Measurements from ENCODE around the gene ELOVL6. TPM values are rescaled to one million over a fixed set of nuclear protein-coding genes. Genes with fewer than 3 reads are reported as not detected.

The ELOVL6 gene
- polyA plus RNA-seq, 2 donors: 17.3 to 17.7 TPM

- H3K36me3 ChIP-seq (ENCODE audit: control insufficient read depth in 2 of 2, insufficient read depth in 2 of 2, low read length in 1 of 2): no peaks in the 10 kb centered on the region
- H3K4me1 ChIP-seq (ENCODE audit: control insufficient read depth in 2 of 2, insufficient read depth in 2 of 2, low read length in 1 of 2): no peaks in the 10 kb centered on the region
- no peaks in the 10 kb centered on the region for H3K9me3 ChIP-seq (ENCODE audit: control insufficient read depth in 2 of 2, insufficient read depth in 1 of 2, low read depth in 1 of 2, low read length in 1 of 2)
- no peak overlapping the region for H3K27ac ChIP-seq (ENCODE audit: low read depth in 2 of 2, low read length in 1 of 2)
- H3K27me3 ChIP-seq (ENCODE audit: control insufficient read depth in 1 of 2, insufficient read depth in 2 of 2, low read length in 2 of 2): no peaks in the 10 kb centered on the region
- no peak overlapping the region for H3K4me3 ChIP-seq (ENCODE audit: low read depth in 1 of 2, low read length in 2 of 2)
- WGBS, 2 donors: 70 to 75% methylated on average over 4 of the region's 4 CpGs
These were observed 42.8 kb downstream of the ELOVL6 start for GRCh38 chr4:110155654-110156053.

- WGBS, 2 donors: 79 to 93% methylated on average over 1 of the region's 1 CpG
These were observed 43.8 kb downstream of the ELOVL6 start for GRCh38 chr4:110154582-110154981.

GRCh38 chr4:110152386-110152785 is 46.0 kb downstream of the ELOVL6 start:
- H3K9me3 ChIP-seq (ENCODE audit: control insufficient read depth in 2 of 2, insufficient read depth in 1 of 2, low read depth in 1 of 2, low read length in 1 of 2): no peaks in the 10 kb centered on the region
- H3K27ac ChIP-seq (ENCODE audit: low read depth in 2 of 2, low read length in 1 of 2): no peak overlapping the region
- no peaks in the 10 kb centered on the region for H3K36me3 ChIP-seq (ENCODE audit: control insufficient read depth in 2 of 2, insufficient read depth in 2 of 2, low read length in 1 of 2)
- no peaks in the 10 kb centered on the region for H3K4me1 ChIP-seq (ENCODE audit: control insufficient read depth in 2 of 2, insufficient read depth in 2 of 2, low read length in 1 of 2)
- H3K27me3 ChIP-seq (ENCODE audit: control insufficient read depth in 1 of 2, insufficient read depth in 2 of 2, low read length in 2 of 2): no peaks in the 10 kb centered on the region
- H3K4me3 ChIP-seq (ENCODE audit: low read depth in 1 of 2, low read length in 2 of 2): no peak overlapping the region
- WGBS, 2 donors: 88 to 90% methylated on average over 5 of the region's 5 CpGs

More at GRCh38 chr4:110154582-110154981, 43.8 kb downstream of the ELOVL6 start:
- H3K4me1 ChIP-seq (ENCODE audit: control insufficient read depth in 2 of 2, insufficient read depth in 2 of 2, low read length in 1 of 2): no peaks in the 10 kb centered on the region
- H3K9me3 ChIP-seq (ENCODE audit: control insufficient read depth in 2 of 2, insufficient read depth in 1 of 2, low read depth in 1 of 2, low read length in 1 of 2): no peaks in the 10 kb centered on the region
- no peaks in the 10 kb centered on the region for H3K36me3 ChIP-seq (ENCODE audit: control insufficient read depth in 2 of 2, insufficient read depth in 2 of 2, low read length in 1 of 2)
- no peak overlapping the region for H3K4me3 ChIP-seq (ENCODE audit: low read depth in 1 of 2, low read length in 2 of 2)
- H3K27ac ChIP-seq (ENCODE audit: low read depth in 2 of 2, low read length in 1 of 2): no peak overlapping the region
- no peaks in the 10 kb centered on the region for H3K27me3 ChIP-seq (ENCODE audit: control insufficient read depth in 1 of 2, insufficient read depth in 2 of 2, low read length in 2 of 2)

- no peak overlapping the region for H3K27ac ChIP-seq (ENCODE audit: low read depth in 2 of 2, low read length in 1 of 2)
- no peaks in the 10 kb centered on the region for H3K36me3 ChIP-seq (ENCODE audit: control insufficient read depth in 2 of 2, insufficient read depth in 2 of 2, low read length in 1 of 2)
- H3K9me3 ChIP-seq (ENCODE audit: control insufficient read depth in 2 of 2, insufficient read depth in 1 of 2, low read depth in 1 of 2, low read length in 1 of 2): no peaks in the 10 kb centered on the region
- 96% methylated on average over 7 of the region's 7 CpGs for WGBS, 2 donors
- peaks cover 0 to 2% of the 10 kb centered on the region in 2 donors for H3K4me1 ChIP-seq (ENCODE audit: control insufficient read depth in 2 of 2, insufficient read depth in 2 of 2, low read length in 1 of 2)
- H3K27me3 ChIP-seq (ENCODE audit: control insufficient read depth in 1 of 2, insufficient read depth in 2 of 2, low read length in 2 of 2): no peaks in the 10 kb centered on the region
- no peak overlapping the region for H3K4me3 ChIP-seq (ENCODE audit: low read depth in 1 of 2, low read length in 2 of 2)
These were observed 49.3 kb downstream of the ELOVL6 start for GRCh38 chr4:110149089-110149488.

GRCh38 chr4:110142461-110142860 is 56.0 kb downstream of the ELOVL6 start:
- H3K4me3 ChIP-seq (ENCODE audit: low read depth in 1 of 2, low read length in 2 of 2): no peak overlapping the region
- no peak overlapping the region for H3K27ac ChIP-seq (ENCODE audit: low read depth in 2 of 2, low read length in 1 of 2)
- H3K9me3 ChIP-seq (ENCODE audit: control insufficient read depth in 2 of 2, insufficient read depth in 1 of 2, low read depth in 1 of 2, low read length in 1 of 2): no peaks in the 10 kb centered on the region
- H3K36me3 ChIP-seq (ENCODE audit: control insufficient read depth in 2 of 2, insufficient read depth in 2 of 2, low read length in 1 of 2): no peaks in the 10 kb centered on the region
- no peaks in the 10 kb centered on the region for H3K27me3 ChIP-seq (ENCODE audit: control insufficient read depth in 1 of 2, insufficient read depth in 2 of 2, low read length in 2 of 2)
- peaks cover 0 to 2% of the 10 kb centered on the region in 2 donors for H3K4me1 ChIP-seq (ENCODE audit: control insufficient read depth in 2 of 2, insufficient read depth in 2 of 2, low read length in 1 of 2)

GRCh38 chr4:110139815-110140214 is 58.6 kb downstream of the ELOVL6 start:
- Histone ChIP-seq H3K27me3 (ENCODE audit: control insufficient read depth in 1 of 2, insufficient read depth in 2 of 2, low read length in 2 of 2) (no peaks in the 10 kb centered on the region), H3K36me3 (ENCODE audit: control insufficient read depth in 2 of 2, insufficient read depth in 2 of 2, low read length in 1 of 2) (no peaks in the 10 kb centered on the region), H3K4me1 (ENCODE audit: control insufficient read depth in 2 of 2, insufficient read depth in 2 of 2, low read length in 1 of 2) (no peaks in the 10 kb centered on the region), H3K4me3 (ENCODE audit: low read depth in 1 of 2, low read length in 2 of 2) (no peak overlapping the region), H3K9me3 (ENCODE audit: control insufficient read depth in 2 of 2, insufficient read depth in 1 of 2, low read depth in 1 of 2, low read length in 1 of 2) (no peaks in the 10 kb centered on the region), H3K27ac (ENCODE audit: low read depth in 2 of 2, low read length in 1 of 2) (no peak overlapping the region)
- WGBS, 2 donors: 85 to 88% methylated on average over 3 of the region's 3 CpGs

GRCh38 chr4:110139111-110139510 is 59.3 kb downstream of the ELOVL6 start:
- Histone ChIP-seq H3K27me3 (ENCODE audit: control insufficient read depth in 1 of 2, insufficient read depth in 2 of 2, low read length in 2 of 2) (no peaks in the 10 kb centered on the region), H3K4me1 (ENCODE audit: control insufficient read depth in 2 of 2, insufficient read depth in 2 of 2, low read length in 1 of 2) (no peaks in the 10 kb centered on the region), H3K27ac (ENCODE audit: low read depth in 2 of 2, low read length in 1 of 2) (no peak overlapping the region), H3K36me3 (ENCODE audit: control insufficient read depth in 2 of 2, insufficient read depth in 2 of 2, low read length in 1 of 2) (no peaks in the 10 kb centered on the region), H3K4me3 (ENCODE audit: low read depth in 1 of 2, low read length in 2 of 2) (no peak overlapping the region), H3K9me3 (ENCODE audit: control insufficient read depth in 2 of 2, insufficient read depth in 1 of 2, low read depth in 1 of 2, low read length in 1 of 2) (no peaks in the 10 kb centered on the region)
- 31 to 46% methylated on average over 3 of the region's 3 CpGs for WGBS, 2 donors

GRCh38 chr4:110138551-110138950 is 59.9 kb downstream of the ELOVL6 start:
- WGBS, 2 donors: 78 to 86% methylated on average over 1 of the region's 1 CpG
- H3K27ac ChIP-seq (ENCODE audit: low read depth in 2 of 2, low read length in 1 of 2): no peak overlapping the region

GRCh38 chr4:110137829-110138228 is 60.6 kb downstream of the ELOVL6 start:
- WGBS, 2 donors: 71 to 79% methylated on average over 1 of the region's 1 CpG
- H3K36me3 ChIP-seq (ENCODE audit: control insufficient read depth in 2 of 2, insufficient read depth in 2 of 2, low read length in 1 of 2): no peaks in the 10 kb centered on the region
- no peaks in the 10 kb centered on the region for H3K4me1 ChIP-seq (ENCODE audit: control insufficient read depth in 2 of 2, insufficient read depth in 2 of 2, low read length in 1 of 2)
- H3K4me3 ChIP-seq (ENCODE audit: low read depth in 1 of 2, low read length in 2 of 2): no peak overlapping the region
- no peaks in the 10 kb centered on the region for H3K27me3 ChIP-seq (ENCODE audit: control insufficient read depth in 1 of 2, insufficient read depth in 2 of 2, low read length in 2 of 2)
- H3K27ac ChIP-seq (ENCODE audit: low read depth in 2 of 2, low read length in 1 of 2): no peak overlapping the region
- no peaks in the 10 kb centered on the region for H3K9me3 ChIP-seq (ENCODE audit: control insufficient read depth in 2 of 2, insufficient read depth in 1 of 2, low read depth in 1 of 2, low read length in 1 of 2)

More at GRCh38 chr4:110138551-110138950, 59.9 kb downstream of the ELOVL6 start:
- Histone ChIP-seq H3K4me3 (ENCODE audit: low read depth in 1 of 2, low read length in 2 of 2) (no peak overlapping the region), H3K36me3 (ENCODE audit: control insufficient read depth in 2 of 2, insufficient read depth in 2 of 2, low read length in 1 of 2) (no peaks in the 10 kb centered on the region), H3K27me3 (ENCODE audit: control insufficient read depth in 1 of 2, insufficient read depth in 2 of 2, low read length in 2 of 2) (no peaks in the 10 kb centered on the region), H3K4me1 (ENCODE audit: control insufficient read depth in 2 of 2, insufficient read depth in 2 of 2, low read length in 1 of 2) (no peaks in the 10 kb centered on the region), H3K9me3 (ENCODE audit: control insufficient read depth in 2 of 2, insufficient read depth in 1 of 2, low read depth in 1 of 2, low read length in 1 of 2) (no peaks in the 10 kb centered on the region)

- 60 to 67% methylated on average over 1 of the region's 1 CpG for WGBS, 2 donors
- Histone ChIP-seq H3K9me3 (ENCODE audit: control insufficient read depth in 2 of 2, insufficient read depth in 1 of 2, low read depth in 1 of 2, low read length in 1 of 2) (no peaks in the 10 kb centered on the region), H3K4me1 (ENCODE audit: control insufficient read depth in 2 of 2, insufficient read depth in 2 of 2, low read length in 1 of 2) (no peaks in the 10 kb centered on the region), H3K36me3 (ENCODE audit: control insufficient read depth in 2 of 2, insufficient read depth in 2 of 2, low read length in 1 of 2) (no peaks in the 10 kb centered on the region), H3K27ac (ENCODE audit: low read depth in 2 of 2, low read length in 1 of 2) (no peak overlapping the region), H3K27me3 (ENCODE audit: control insufficient read depth in 1 of 2, insufficient read depth in 2 of 2, low read length in 2 of 2) (no peaks in the 10 kb centered on the region), H3K4me3 (ENCODE audit: low read depth in 1 of 2, low read length in 2 of 2) (no peak overlapping the region)
These were observed 62.9 kb downstream of the ELOVL6 start for GRCh38 chr4:110135523-110135922.

Data from esophagus (tissue), 2 donors.